Rectal smooth muscle tissue (tissue), 1 donor: ENCODE results near the gene HOXB4.

ENCODE experiments used
- H3K27ac ChIP-seq: one replicate; pipeline ENCODE4 v1.7.0; 2013; ENCODE audit warnings: low read depth, low read length, inconsistent platforms
- H3K27me3 ChIP-seq: one replicate; pipeline ENCODE4 v1.7.0; 2013; ENCODE audit warnings: low read length; ENCODE audit not compliant: control insufficient read depth, insufficient read depth
- H3K36me3 ChIP-seq: one replicate; pipeline ENCODE4 v1.7.0; 2013; ENCODE audit warnings: low read length; ENCODE audit not compliant: control insufficient read depth, insufficient read depth
- H3K4me1 ChIP-seq: one replicate; pipeline ENCODE4 v1.7.0; 2013; ENCODE audit warnings: low read length; ENCODE audit not compliant: control insufficient read depth, insufficient read depth
- H3K4me3 ChIP-seq: one replicate; pipeline ENCODE4 v1.7.0; 2013; ENCODE audit warnings: low read length
- H3K9ac ChIP-seq: one replicate; pipeline ENCODE4 v1.7.0; 2013; ENCODE audit warnings: low read length

Gene HOXB4

GRCh38 chr17:48567646-48568354 lies 10.3 kb downstream of the HOXB4 start:
- H3K27ac ChIP-seq: peak overlapping the region; percentile 70
- H3K36me3 ChIP-seq: no peaks in the 10 kb centered on the region
- no peaks in the 10 kb centered on the region for H3K27me3 ChIP-seq
- peaks cover 73% of the 10 kb centered on the region for H3K4me1 ChIP-seq
- H3K9ac ChIP-seq: no peak overlapping the region
- peak overlapping the region; percentile 50 for H3K4me3 ChIP-seq

- Histone ChIP-seq H3K27ac (peak overlapping the region; percentile 70), H3K9ac (no peak overlapping the region), H3K36me3 (no peaks in the 10 kb centered on the region), H3K4me1 (peaks cover 73% of the 10 kb centered on the region), H3K27me3 (no peaks in the 10 kb centered on the region), H3K4me3 (peak overlapping the region; percentile 25)
Measured at GRCh38 chr17:48567209-48567608, 10.9 kb downstream of the HOXB4 start.

GRCh38 chr17:48566717-48567116 lies 11.4 kb downstream of the HOXB4 start:
- H3K27me3 ChIP-seq: no peaks in the 10 kb centered on the region
- peaks cover 71% of the 10 kb centered on the region for H3K4me1 ChIP-seq
- H3K9ac ChIP-seq: no peak overlapping the region
- H3K36me3 ChIP-seq: no peaks in the 10 kb centered on the region
- no peak overlapping the region for H3K4me3 ChIP-seq
- peak overlapping the region; percentile 70 for H3K27ac ChIP-seq

GRCh38 chr17:48565925-48566710 lies 12.0 kb downstream of the HOXB4 start:
- H3K4me1 ChIP-seq: peaks cover 73% of the 10 kb centered on the region
- no peaks in the 10 kb centered on the region for H3K27me3 ChIP-seq
- no peak overlapping the region for H3K4me3 ChIP-seq
- peak overlapping the region; percentile 44 for H3K27ac ChIP-seq
- H3K36me3 ChIP-seq: no peaks in the 10 kb centered on the region
- no peak overlapping the region for H3K9ac ChIP-seq

- H3K27me3 ChIP-seq: no peaks in the 10 kb centered on the region
- H3K9ac ChIP-seq: no peak overlapping the region
- H3K36me3 ChIP-seq: no peaks in the 10 kb centered on the region
- H3K27ac ChIP-seq: peak overlapping the region; percentile 86
- H3K4me1 ChIP-seq: peaks cover 72% of the 10 kb centered on the region
- peak overlapping the region; percentile 54 for H3K4me3 ChIP-seq
Measured at GRCh38 chr17:48565022-48565554, 13.1 kb downstream of the HOXB4 start.

GRCh38 chr17:48564188-48565021 lies 13.7 kb downstream of the HOXB4 start:
- Histone ChIP-seq H3K36me3 (no peaks in the 10 kb centered on the region), H3K4me3 (peak overlapping the region; percentile 54), H3K27me3 (no peaks in the 10 kb centered on the region), H3K9ac (peak overlapping the region; percentile 42), H3K4me1 (peaks cover 72% of the 10 kb centered on the region), H3K27ac (peak overlapping the region; percentile 86)

GRCh38 chr17:48563867-48564187 lies 14.3 kb downstream of the HOXB4 start:
- no peak overlapping the region for H3K9ac ChIP-seq
- no peaks in the 10 kb centered on the region for H3K36me3 ChIP-seq
- no peaks in the 10 kb centered on the region for H3K27me3 ChIP-seq
- peaks cover 77% of the 10 kb centered on the region for H3K4me1 ChIP-seq
- H3K27ac ChIP-seq: peak overlapping the region; percentile 85
- peak overlapping the region; percentile 17 for H3K4me3 ChIP-seq

- H3K4me3 ChIP-seq: peak overlapping the region; percentile 17
- no peaks in the 10 kb centered on the region for H3K36me3 ChIP-seq
- peaks cover 80% of the 10 kb centered on the region for H3K4me1 ChIP-seq
- peak overlapping the region; percentile 85 for H3K27ac ChIP-seq
- no peak overlapping the region for H3K9ac ChIP-seq
- no peaks in the 10 kb centered on the region for H3K27me3 ChIP-seq
Measured at GRCh38 chr17:48563385-48563838, 14.7 kb downstream of the HOXB4 start.

GRCh38 chr17:48562934-48563333 lies 15.2 kb downstream of the HOXB4 start:
- H3K4me1 ChIP-seq: peaks cover 81% of the 10 kb centered on the region
- peak overlapping the region; percentile 17 for H3K4me3 ChIP-seq
- no peaks in the 10 kb centered on the region for H3K36me3 ChIP-seq
- no peaks in the 10 kb centered on the region for H3K27me3 ChIP-seq
- H3K27ac ChIP-seq: peak overlapping the region; percentile 85
- H3K9ac ChIP-seq: no peak overlapping the region

- H3K4me1 ChIP-seq: peaks cover 81% of the 10 kb centered on the region
- H3K4me3 ChIP-seq: peak overlapping the region; percentile 17
- peak overlapping the region; percentile 85 for H3K27ac ChIP-seq
- H3K9ac ChIP-seq: no peak overlapping the region
- H3K27me3 ChIP-seq: no peaks in the 10 kb centered on the region
- no peaks in the 10 kb centered on the region for H3K36me3 ChIP-seq
Measured at GRCh38 chr17:48561884-48562810, 16.0 kb downstream of the HOXB4 start.
